Astrocyte (in vitro differentiated cells and primary cell): ENCODE data around the gene KXD1.

Source experiments
- EZH2 ChIP-seq: IDR thresholded peaks from 2 replicates; pipeline ENCODE4 v1.6.1; 2012; ENCODE audit warnings: mild to moderate bottlenecking, low read length, inconsistent platforms; ENCODE audit not compliant: insufficient read depth
- TF ChIP-seq, protein P1 (sequence below): IDR thresholded peaks from 2 replicates; pipeline ENCODE4 v1.5.1; 2011; ENCODE audit warnings: low read depth, mild to moderate bottlenecking, inconsistent platforms, low read length, moderate library complexity; ENCODE audit not compliant: insufficient read depth

DNA sequence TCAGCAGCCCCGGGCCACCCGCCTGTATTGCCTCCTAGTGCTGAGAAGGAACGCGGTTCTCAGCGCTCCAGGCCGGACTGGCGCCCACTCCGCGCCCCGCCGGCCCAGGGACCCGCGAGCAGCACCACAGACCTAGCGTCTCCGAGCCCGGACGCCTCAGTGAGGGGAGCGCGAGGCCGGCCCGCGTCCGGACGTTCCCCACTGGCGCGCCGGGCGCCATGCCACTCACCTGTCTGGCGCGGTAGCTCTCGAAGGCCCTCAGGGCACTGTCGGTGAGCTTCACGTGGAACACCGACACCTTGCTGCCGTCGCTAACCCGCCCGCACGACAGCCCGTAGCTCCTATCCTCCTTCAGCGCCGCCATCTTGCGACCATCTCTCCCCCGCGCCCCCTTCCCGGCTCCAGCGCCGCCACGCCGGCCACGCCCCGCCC is 36.0 kb upstream of the KXD1 start, which contains the start of gene ELL:
- TF ChIP-seq, protein P1, sequence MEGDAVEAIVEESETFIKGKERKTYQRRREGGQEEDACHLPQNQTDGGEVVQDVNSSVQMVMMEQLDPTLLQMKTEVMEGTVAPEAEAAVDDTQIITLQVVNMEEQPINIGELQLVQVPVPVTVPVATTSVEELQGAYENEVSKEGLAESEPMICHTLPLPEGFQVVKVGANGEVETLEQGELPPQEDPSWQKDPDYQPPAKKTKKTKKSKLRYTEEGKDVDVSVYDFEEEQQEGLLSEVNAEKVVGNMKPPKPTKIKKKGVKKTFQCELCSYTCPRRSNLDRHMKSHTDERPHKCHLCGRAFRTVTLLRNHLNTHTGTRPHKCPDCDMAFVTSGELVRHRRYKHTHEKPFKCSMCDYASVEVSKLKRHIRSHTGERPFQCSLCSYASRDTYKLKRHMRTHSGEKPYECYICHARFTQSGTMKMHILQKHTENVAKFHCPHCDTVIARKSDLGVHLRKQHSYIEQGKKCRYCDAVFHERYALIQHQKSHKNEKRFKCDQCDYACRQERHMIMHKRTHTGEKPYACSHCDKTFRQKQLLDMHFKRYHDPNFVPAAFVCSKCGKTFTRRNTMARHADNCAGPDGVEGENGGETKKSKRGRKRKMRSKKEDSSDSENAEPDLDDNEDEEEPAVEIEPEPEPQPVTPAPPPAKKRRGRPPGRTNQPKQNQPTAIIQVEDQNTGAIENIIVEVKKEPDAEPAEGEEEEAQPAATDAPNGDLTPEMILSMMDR: no peak
- TF ChIP-seq EZH2: no peak
